ENCODE measurements around the gene RND2.

GRCh38 chr17:43020030-43020621 is 4.9 kb upstream of the RND2 start:
- TF ChIP-seq EZH2 (IDR thresholded peaks at IDR 0.05; ENCODE audit: borderline replicate concordance, low read depth, low read length, poor library complexity, severe bottlenecking) (no peak), CTCF (conservative IDR thresholded peaks at IDR 0.05; ENCODE audit: low read depth, low read length) (no peak)
